GM19468 (cell line): ENCODE data around the gene NDUFAF2.

Source experiments
- ATAC-seq: cut with Tn5 transposase; IDR thresholded peaks from one replicate; pipeline ENCODE4 v1.9.1; 2021; ENCODE audit warnings: mild to moderate bottlenecking, moderate library complexity, moderate number of reproducible peaks; ENCODE audit not compliant: unreplicated experiment; ENCODE audit errors: extremely low read depth

Gene NDUFAF2

GRCh38 chr5:60989790-60990189 is 44.8 kb downstream of the NDUFAF2 start:
- ATAC-seq: no peak

- ATAC-seq: no peak
These were observed 47.9 kb downstream of the NDUFAF2 start for GRCh38 chr5:60992871-60993270.

- ATAC-seq: no peak
These were observed 48.4 kb downstream of the NDUFAF2 start for GRCh38 chr5:60993425-60993824.

- ATAC-seq: no peak
These were observed 49.0 kb downstream of the NDUFAF2 start for GRCh38 chr5:60993875-60994571.

- ATAC-seq: no peak
These were observed 51.4 kb downstream of the NDUFAF2 start for GRCh38 chr5:60996368-60996767.

GRCh38 chr5:60997721-60998120 is 52.7 kb downstream of the NDUFAF2 start:
- ATAC-seq: no peak

- ATAC-seq: no peak
These were observed 55.9 kb downstream of the NDUFAF2 start for GRCh38 chr5:61000887-61001286.

GRCh38 chr5:61001647-61002046 is 56.6 kb downstream of the NDUFAF2 start:
- no peak for ATAC-seq

GRCh38 chr5:61002611-61003355 is 57.8 kb downstream of the NDUFAF2 start:
- ATAC-seq: no peak

- ATAC-seq: no peak
These were observed 59.4 kb downstream of the NDUFAF2 start for GRCh38 chr5:61004448-61004847.

GRCh38 chr5:61009907-61010306 is 64.9 kb downstream of the NDUFAF2 start:
- ATAC-seq: no peak

- ATAC-seq: no peak
These were observed 65.8 kb downstream of the NDUFAF2 start for GRCh38 chr5:61010467-61011454.

- no peak for ATAC-seq
These were observed 73.1 kb downstream of the NDUFAF2 start for GRCh38 chr5:61018062-61018461.

GRCh38 chr5:61019642-61020041 is 74.6 kb downstream of the NDUFAF2 start:
- ATAC-seq: no peak

GRCh38 chr5:61020415-61020814 is 75.4 kb downstream of the NDUFAF2 start:
- no peak for ATAC-seq

- no peak for ATAC-seq
These were observed 78.1 kb downstream of the NDUFAF2 start for GRCh38 chr5:61023131-61023530.

GRCh38 chr5:61026004-61026403 is 81.0 kb downstream of the NDUFAF2 start:
- no peak for ATAC-seq

GRCh38 chr5:61028382-61028781 is 83.4 kb downstream of the NDUFAF2 start:
- ATAC-seq: no peak

GRCh38 chr5:61029456-61030162 is 84.6 kb downstream of the NDUFAF2 start:
- no peak for ATAC-seq

GRCh38 chr5:61030163-61030482 is 85.1 kb downstream of the NDUFAF2 start:
- ATAC-seq: no peak
